Naive B cell (primary cell): ENCODE results near the gene DLG1. TPM values are rescaled to one million over a fixed set of nuclear protein-coding genes. Genes with fewer than 3 reads are reported as not detected.
A peak's percentile ranks its signal among the peaks of the same experiment; 100 is the strongest.
"Not testable (repeated sequence)": the region's sequence is repeated elsewhere in the genome, so short reads cannot be mapped to it uniquely, and the experiment has no call there.

Experiments
- ATAC-seq, 2 donors: fragments of 150-1000 bp; cut with Tn5 transposase; 2 replicates each; pipeline ENCODE4 v1.10.0; 2021; ENCODE audit warnings: low read depth in 2 of 2, mild to moderate bottlenecking in 2 of 2, moderate library complexity in 2 of 2
- DNase-seq: peaks from one replicate; pipeline ENCODE4 v3.0.0; 2022
- H3K27ac Mint-ChIP-seq, 6 donors: one replicate each; pipeline ENCODE4 v1.8.0; 2020 to 2022; ENCODE audit warnings: mild to moderate bottlenecking in 6 of 6, mixed read lengths in 6 of 6, moderate library complexity in 5 of 6, inconsistent platforms in 2 of 6
- H3K27me3 Mint-ChIP-seq, 3 donors: one replicate each; pipeline ENCODE4 v1.8.0; 2021 to 2022; ENCODE audit warnings: mixed read lengths in 3 of 3, mild to moderate bottlenecking in 1 of 3
- H3K36me3 Mint-ChIP-seq, 2 donors: one replicate each; pipeline ENCODE4 v1.8.0; 2020 to 2022; ENCODE audit warnings: mixed read lengths in 2 of 2, inconsistent platforms in 1 of 2, mild to moderate bottlenecking in 1 of 2
- H3K4me1 Mint-ChIP-seq, 3 donors: one replicate each; pipeline ENCODE4 v1.8.0; 2020 to 2022; ENCODE audit warnings: mixed read lengths in 3 of 3, inconsistent platforms in 1 of 3, mild to moderate bottlenecking in 1 of 3, moderate library complexity in 1 of 3
- H3K4me3 Mint-ChIP-seq, 8 donors: one replicate each; pipeline ENCODE4 v1.8.0; 2020 to 2022; ENCODE audit warnings: mild to moderate bottlenecking in 8 of 8, mixed read lengths in 8 of 8, moderate library complexity in 8 of 8, inconsistent platforms in 2 of 8
- H3K9me3 Mint-ChIP-seq, 7 donors: one replicate each; pipeline ENCODE4 v1.8.0; 2020 to 2022; ENCODE audit warnings: mixed read lengths in 7 of 7, mild to moderate bottlenecking in 5 of 7, inconsistent platforms in 2 of 7, moderate library complexity in 1 of 7
- polyA plus RNA-seq, 6 donors: library from polyadenylated mRNA; unstranded; fragments of 300-500 nt; fragmentation: Illumina TruSeq; gene quantifications; one replicate each; pipeline ENCODE4 v1.2.3, GENCODE V29; 2021; ENCODE audit warnings: low read depth in 6 of 6

The DLG1 gene
- polyA plus RNA-seq, 6 donors from 2014 or later = 20.7 to 40.5 (median 33.2) TPM

GRCh38 chr3:197292648-197293047 lies 5.8 kb downstream of the DLG1 start:
- no peak for DNase-seq
- Mint-ChIP-seq H3K4me3 (peak overlapping the region in 1 of 8 donors; percentile 17), H3K27ac (no peak overlapping the region), H3K36me3 (peaks cover 12 to 14% of the 10 kb centered on the region in 2 donors), H3K4me1 (peaks cover 19 to 35% (median 22%) of the 10 kb centered on the region in 3 donors), H3K9me3 (no peaks in the 10 kb centered on the region), H3K27me3 (no peaks in the 10 kb centered on the region)
- no peak for ATAC-seq

DNA sequence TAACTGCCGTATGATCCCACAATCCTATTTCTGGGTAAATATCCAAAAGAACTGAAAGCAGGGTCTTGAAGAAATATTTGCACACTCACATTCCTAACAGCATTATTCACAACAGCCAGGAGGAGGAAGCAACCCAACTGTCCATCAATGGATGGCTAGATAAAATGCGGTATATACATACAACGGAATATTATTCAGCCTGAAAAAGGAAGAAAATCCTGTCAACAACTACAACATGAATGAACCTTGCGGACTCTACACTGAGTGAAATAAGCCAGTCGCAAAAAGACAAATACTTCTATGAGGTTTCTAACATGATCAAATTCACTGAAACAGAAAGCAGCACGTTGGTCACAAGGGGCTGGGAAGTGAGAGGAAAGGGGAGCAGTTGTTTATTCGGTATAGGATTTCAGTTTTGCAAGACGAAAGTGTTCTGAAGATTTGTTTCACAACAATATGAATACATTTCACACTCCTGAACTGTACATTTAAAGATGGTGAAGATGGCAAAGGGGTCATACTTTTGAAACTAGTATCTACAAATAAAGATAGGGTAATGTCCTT lies 6.2 kb downstream of the DLG1 start:
- no peaks in the 10 kb centered on the region for H3K9me3 Mint-ChIP-seq
- H3K4me3 Mint-ChIP-seq = peak overlapping the region in 1 of 8 donors; percentile 17
- ATAC-seq (no peak), DNase-seq (no peak)
- peak overlapping the region in 1 of 6 donors; percentile 16 for H3K27ac Mint-ChIP-seq
- peaks cover 12 to 14% of the 10 kb centered on the region in 2 donors for H3K36me3 Mint-ChIP-seq
- H3K27me3 Mint-ChIP-seq = no peaks in the 10 kb centered on the region
- peaks cover 16 to 34% (median 18%) of the 10 kb centered on the region in 3 donors for H3K4me1 Mint-ChIP-seq

GRCh38 chr3:197289726-197290125 lies 8.7 kb downstream of the DLG1 start:
- DNase-seq = no peak
- Mint-ChIP-seq H3K36me3 (peaks cover 14 to 19% of the 10 kb centered on the region in 2 donors), H3K9me3 (peaks cover 0 to 2% (median 0%) of the 10 kb centered on the region in 7 donors), H3K27me3 (no peaks in the 10 kb centered on the region), H3K4me1 (peaks cover 18 to 23% (median 18%) of the 10 kb centered on the region in 3 donors), H3K4me3 (peak overlapping the region in 1 of 8 donors; percentile 42), H3K27ac (peak overlapping the region in 1 of 6 donors; percentile 31)
- no peak for ATAC-seq

DNA sequence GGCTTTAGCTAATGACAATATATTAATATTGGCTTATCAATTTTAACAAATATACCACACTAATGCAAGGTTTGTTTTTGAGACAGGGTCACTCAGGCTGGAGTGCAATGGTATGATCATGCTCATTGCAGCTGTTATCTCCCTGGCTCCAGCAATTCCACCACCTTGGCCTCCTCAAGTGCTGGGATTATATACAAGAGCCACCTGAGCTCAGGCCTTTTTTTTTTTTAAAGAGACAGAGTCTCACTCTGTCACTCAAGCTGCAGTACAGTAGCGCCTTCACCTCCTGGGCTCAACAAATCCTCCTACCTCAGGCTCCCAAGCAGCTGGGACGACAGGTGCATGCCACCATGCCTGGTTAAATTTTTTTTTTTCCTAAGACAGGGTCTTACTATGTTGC lies 11.7 kb downstream of the DLG1 start:
- no peak for ATAC-seq
- Mint-ChIP-seq H3K9me3 (peaks cover 0 to 2% (median 0%) of the 10 kb centered on the region in 7 donors), H3K27ac (peak overlapping the region in 1 of 6 donors; percentile 15), H3K36me3 (peaks cover 11 to 19% of the 10 kb centered on the region in 2 donors), H3K27me3 (no peaks in the 10 kb centered on the region), H3K4me3 (no peak overlapping the region), H3K4me1 (peaks cover 7 to 14% (median 13%) of the 10 kb centered on the region in 3 donors)
- DNase-seq = no peak

- peaks cover 8 to 23% of the 10 kb centered on the region in 2 donors for H3K36me3 Mint-ChIP-seq
- H3K27me3 Mint-ChIP-seq = no peaks in the 10 kb centered on the region
- H3K27ac Mint-ChIP-seq = peak overlapping the region in 1 of 6 donors; percentile 10
- DNase-seq (no peak), ATAC-seq (no peak)
- peaks cover 0 to 2% (median 0%) of the 10 kb centered on the region in 7 donors for H3K9me3 Mint-ChIP-seq
- H3K4me1 Mint-ChIP-seq = peaks cover 3 to 11% (median 6%) of the 10 kb centered on the region in 3 donors
- H3K4me3 Mint-ChIP-seq = no peak overlapping the region
These were observed 12.9 kb downstream of the DLG1 start for GRCh38 chr3:197285557-197285956.

- no peak overlapping the region for H3K4me3 Mint-ChIP-seq
- H3K36me3 Mint-ChIP-seq = peaks cover 8 to 17% of the 10 kb centered on the region in 2 donors
- no peak overlapping the region for H3K27ac Mint-ChIP-seq
- DNase-seq (no peak), ATAC-seq (no peak)
- peaks cover 0 to 16% (median 4%) of the 10 kb centered on the region in 3 donors for H3K4me1 Mint-ChIP-seq
- H3K9me3 Mint-ChIP-seq = peaks cover 0 to 2% (median 0%) of the 10 kb centered on the region in 7 donors
- H3K27me3 Mint-ChIP-seq = no peaks in the 10 kb centered on the region
These were observed 15.4 kb downstream of the DLG1 start for GRCh38 chr3:197283045-197283444.

- H3K4me3 Mint-ChIP-seq = no peak overlapping the region
- peaks cover 8 to 17% of the 10 kb centered on the region in 2 donors for H3K36me3 Mint-ChIP-seq
- H3K27ac Mint-ChIP-seq = no peak overlapping the region
- ATAC-seq = no peak
- no peak for DNase-seq
- peaks cover 0 to 2% (median 0%) of the 10 kb centered on the region in 7 donors for H3K9me3 Mint-ChIP-seq
- peaks cover 0 to 16% (median 4%) of the 10 kb centered on the region in 3 donors for H3K4me1 Mint-ChIP-seq
- no peaks in the 10 kb centered on the region for H3K27me3 Mint-ChIP-seq
These were observed 16.6 kb downstream of the DLG1 start for GRCh38 chr3:197281849-197282248.

GRCh38 chr3:197280156-197280555 lies 18.3 kb downstream of the DLG1 start:
- ATAC-seq (no peak), DNase-seq (no peak)
- Mint-ChIP-seq H3K4me3 (no peak overlapping the region), H3K27ac (peak overlapping the region in 2 of 6 donors; percentile 1 to 29), H3K9me3 (no peaks in the 10 kb centered on the region), H3K36me3 (peaks cover 0 to 17% of the 10 kb centered on the region in 2 donors), H3K27me3 (no peaks in the 10 kb centered on the region), H3K4me1 (peaks cover 5 to 22% (median 8%) of the 10 kb centered on the region in 3 donors)

DNA sequence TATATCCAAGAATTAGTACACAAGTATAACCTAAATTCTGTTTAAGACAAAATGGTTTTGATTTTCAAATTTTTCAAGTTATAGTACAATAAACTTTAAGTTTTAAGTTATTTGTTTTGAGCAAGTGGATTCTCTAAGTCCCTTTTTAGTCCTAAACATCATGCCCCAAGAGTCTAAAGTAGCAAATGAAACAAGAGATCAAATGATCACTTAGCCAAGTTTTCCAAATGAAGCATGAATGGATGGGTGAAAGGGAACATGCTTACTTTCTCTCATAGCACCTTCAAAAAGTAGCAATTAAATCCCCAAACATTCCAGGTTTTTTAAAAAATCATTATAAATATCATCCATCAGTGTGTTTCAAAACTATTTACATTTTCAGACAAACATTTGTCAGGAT lies 19.5 kb downstream of the DLG1 start:
- ATAC-seq (no peak), DNase-seq (no peak)
- Mint-ChIP-seq H3K27me3 (no peaks in the 10 kb centered on the region), H3K27ac (no peak overlapping the region), H3K9me3 (no peaks in the 10 kb centered on the region), H3K36me3 (peaks cover 0 to 11% of the 10 kb centered on the region in 2 donors), H3K4me3 (no peak overlapping the region), H3K4me1 (peaks cover 14 to 27% (median 15%) of the 10 kb centered on the region in 3 donors)

DNA sequence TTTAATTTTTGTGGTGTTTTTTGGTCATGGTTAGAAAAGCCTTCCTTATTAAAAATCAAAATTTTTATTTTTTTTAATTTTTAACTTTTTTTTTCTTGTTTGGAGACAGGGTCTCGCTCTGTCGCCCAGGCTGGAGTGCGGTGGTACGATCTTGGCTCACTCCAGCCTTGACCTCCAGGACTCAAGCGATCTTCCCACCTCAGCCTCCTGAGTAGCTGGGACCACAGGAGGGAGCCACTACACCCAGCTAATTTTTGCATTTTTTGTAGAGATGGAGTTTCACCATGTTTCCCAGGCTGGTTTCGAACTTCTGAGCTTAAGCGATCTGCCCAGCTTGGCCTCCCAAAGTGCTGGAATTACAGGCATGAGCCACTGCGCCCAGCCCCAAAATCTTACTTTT lies 21.6 kb downstream of the DLG1 start:
- not testable (repeated sequence) for H3K27ac Mint-ChIP-seq, ATAC-seq, DNase-seq, H3K27me3 Mint-ChIP-seq, H3K36me3 Mint-ChIP-seq, H3K4me3 Mint-ChIP-seq, H3K9me3 Mint-ChIP-seq
- H3K4me1 Mint-ChIP-seq = peaks cover 20 to 38% (median 23%) of the 10 kb centered on the region in 3 donors

DNA sequence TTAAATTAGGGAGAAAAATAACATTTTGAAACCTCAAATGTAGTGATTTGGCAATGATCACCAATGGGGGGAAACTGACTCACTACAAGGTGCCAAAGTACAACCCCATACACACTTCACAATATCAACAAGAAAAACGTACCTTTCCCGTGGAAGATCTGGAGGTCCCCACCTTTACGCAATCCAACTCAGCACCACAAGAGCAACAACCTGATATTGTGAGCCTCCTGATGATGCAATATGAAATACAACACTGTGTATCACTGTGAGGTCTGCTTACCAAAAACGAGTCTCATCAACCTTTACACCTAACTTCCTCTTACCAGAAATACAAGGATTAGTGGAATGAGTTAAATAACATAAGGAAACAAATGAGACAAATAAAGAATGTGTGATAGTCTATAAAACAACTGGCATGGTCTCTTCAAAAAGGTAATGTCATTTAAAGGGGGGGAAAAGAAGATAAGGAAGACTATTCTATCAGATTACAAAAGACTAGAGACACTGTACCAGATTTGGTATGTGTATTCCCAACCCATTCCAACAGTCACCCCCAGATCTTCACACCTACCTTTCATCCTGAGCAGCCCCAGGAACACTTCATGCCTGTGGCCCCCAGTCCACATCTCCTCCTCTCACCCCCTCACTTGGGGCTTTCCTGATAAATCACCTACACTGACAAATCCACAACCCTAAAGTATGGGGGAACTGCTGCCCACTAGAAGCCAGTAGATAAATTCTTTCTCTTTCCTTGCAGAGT lies 27.7 kb downstream of the DLG1 start:
- ATAC-seq (no peak), DNase-seq (no peak)
- H3K4me3 Mint-ChIP-seq = no peak overlapping the region
- peak overlapping the region in 2 of 6 donors; percentile 49 to 73 for H3K27ac Mint-ChIP-seq
- no peaks in the 10 kb centered on the region for H3K27me3 Mint-ChIP-seq
- no peaks in the 10 kb centered on the region for H3K36me3 Mint-ChIP-seq
- peaks cover 22 to 40% (median 28%) of the 10 kb centered on the region in 3 donors for H3K4me1 Mint-ChIP-seq
- H3K9me3 Mint-ChIP-seq = no peaks in the 10 kb centered on the region

DNA sequence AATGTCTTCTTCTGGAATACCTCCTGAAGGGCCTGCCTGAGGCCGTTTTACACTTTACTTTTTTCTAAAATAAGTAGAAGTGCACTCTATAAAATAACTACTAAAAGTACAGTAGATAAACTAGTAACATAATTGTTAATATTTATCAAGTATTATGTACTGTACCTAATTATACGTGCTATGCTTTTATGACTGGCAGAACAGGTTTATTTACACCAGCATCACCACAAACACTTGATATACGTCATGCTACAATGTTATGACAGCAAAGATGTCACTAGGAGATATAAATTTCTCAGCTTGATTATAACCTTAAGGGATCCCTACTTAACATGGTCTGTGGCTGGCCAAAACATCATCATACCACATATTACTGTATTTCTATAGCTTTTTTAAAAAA lies 29.4 kb downstream of the DLG1 start:
- DNase-seq (no peak), ATAC-seq (no peak)
- no peaks in the 10 kb centered on the region for H3K36me3 Mint-ChIP-seq
- H3K9me3 Mint-ChIP-seq = no peaks in the 10 kb centered on the region
- no peaks in the 10 kb centered on the region for H3K27me3 Mint-ChIP-seq
- peaks cover 10 to 33% (median 23%) of the 10 kb centered on the region in 3 donors for H3K4me1 Mint-ChIP-seq
- no peak overlapping the region for H3K4me3 Mint-ChIP-seq
- H3K27ac Mint-ChIP-seq = no peak overlapping the region

- peak overlapping the region in 2 of 6 donors; percentile 3 to 32 for H3K27ac Mint-ChIP-seq
- peaks cover 10 to 29% (median 20%) of the 10 kb centered on the region in 3 donors for H3K4me1 Mint-ChIP-seq
- no peaks in the 10 kb centered on the region for H3K9me3 Mint-ChIP-seq
- no peak overlapping the region for H3K4me3 Mint-ChIP-seq
- H3K36me3 Mint-ChIP-seq = no peaks in the 10 kb centered on the region
- no peaks in the 10 kb centered on the region for H3K27me3 Mint-ChIP-seq
- no peak for ATAC-seq
- DNase-seq = no peak
These were observed 30.1 kb downstream of the DLG1 start for GRCh38 chr3:197268294-197268693.

DNA sequence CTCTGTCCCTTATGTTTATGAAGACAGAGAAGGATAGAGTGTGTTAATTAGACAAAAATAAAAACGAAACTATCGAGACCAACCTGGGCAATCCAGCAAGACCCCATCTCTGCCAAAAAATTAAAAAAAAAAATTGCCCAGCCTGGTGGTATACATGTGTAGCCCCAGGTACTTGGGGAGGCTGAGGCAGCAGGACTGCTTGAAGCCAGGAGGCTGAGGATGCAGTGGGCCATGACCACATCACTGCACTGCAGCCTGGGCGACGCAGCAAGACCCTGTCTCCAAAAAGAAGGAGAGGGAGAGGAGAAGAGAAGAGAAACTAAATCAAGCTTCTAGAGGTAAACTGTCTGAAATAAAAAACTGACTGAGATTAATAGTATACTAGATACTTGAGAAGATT lies 32.1 kb downstream of the DLG1 start:
- no peak for ATAC-seq
- Mint-ChIP-seq H3K4me3 (no peak overlapping the region), H3K27me3 (no peaks in the 10 kb centered on the region), H3K36me3 (no peaks in the 10 kb centered on the region), H3K4me1 (peaks cover 4 to 18% (median 16%) of the 10 kb centered on the region in 3 donors), H3K27ac (peak overlapping the region in 2 of 6 donors; percentile 40 to 60), H3K9me3 (no peaks in the 10 kb centered on the region)
- no peak for DNase-seq
